ENCODE results near the gene CDH10. TPM values are rescaled to one million over a fixed set of nuclear protein-coding genes. Genes with fewer than 3 reads are reported as not detected.

Gene CDH10
- total RNA-seq, 6 experiments from 2014 or later: not detected

GRCh38 chr5:24510523-24510988 is 134.2 kb downstream of the CDH10 start:
- ATAC-seq: peak; percentile 96 to 99 (median 98)
- no peak for DNase-seq
- Histone ChIP-seq H3K27me3 (no peaks in the 10 kb centered on the region), H3K9me3 (no peaks in the 10 kb centered on the region), H3K36me3 (no peaks in the 10 kb centered on the region), H3K4me3 (no peak overlapping the region), H3K4me1 (peaks cover 0 to 12% (median 3%) of the 10 kb centered on the region in 4 donors), H3K27ac (peak overlapping the region; percentile 17 to 75 (median 66))
- intact Hi-C loops (cut with DNase I): no loop called here
- no peak for TF ChIP-seq CTCF (IDR thresholded peaks at IDR 0.05)
- no peak for TF ChIP-seq POLR2A (IDR thresholded peaks at IDR 0.05)

GRCh38 chr5:24509943-24510342 is 134.8 kb downstream of the CDH10 start:
- intact Hi-C loops (cut with DNase I): no loop called here
- 32% methylated on average over 3 of the region's 3 CpGs for WGBS (ENCODE audit: insufficient coverage, low coverage, low lambda C conversion rate, missing lambda C conversion rate)
- Histone ChIP-seq H3K27me3 (no peaks in the 10 kb centered on the region), H3K9me3 (no peaks in the 10 kb centered on the region), H3K4me3 (no peak overlapping the region), H3K27ac (peak overlapping the region; percentile 17 to 75 (median 66)), H3K4me1 (peaks cover 0 to 12% (median 3%) of the 10 kb centered on the region in 4 donors), H3K36me3 (no peaks in the 10 kb centered on the region)
- ATAC-seq: no peak
- TF ChIP-seq CTCF (IDR thresholded peaks at IDR 0.05): no peak
- TF ChIP-seq POLR2A (IDR thresholded peaks at IDR 0.05): no peak
- no peak for DNase-seq

- DNase-seq (no peak), ATAC-seq (no peak)
- no peak overlapping the region for H3K4me3 ChIP-seq
- H3K4me1 ChIP-seq: peaks cover 0 to 6% (median 2%) of the 10 kb centered on the region in 4 donors
- H3K9me3 ChIP-seq: no peaks in the 10 kb centered on the region
- no peaks in the 10 kb centered on the region for H3K36me3 ChIP-seq
- H3K27me3 ChIP-seq: no peaks in the 10 kb centered on the region
- intact Hi-C loops (cut with DNase I): no loop called here
- H3K27ac ChIP-seq: no peak overlapping the region
- TF ChIP-seq POLR2A (IDR thresholded peaks at IDR 0.05) (no peak), CTCF (IDR thresholded peaks at IDR 0.05) (no peak)
Observed at GRCh38 chr5:24505258-24505657, 139.5 kb downstream of the CDH10 start.

- H3K9me3 ChIP-seq: no peaks in the 10 kb centered on the region
- no peak overlapping the region for H3K4me3 ChIP-seq
- no peak overlapping the region for H3K27ac ChIP-seq
- H3K36me3 ChIP-seq: no peaks in the 10 kb centered on the region
- TF ChIP-seq CTCF (IDR thresholded peaks at IDR 0.05) (no peak), POLR2A (IDR thresholded peaks at IDR 0.05) (no peak)
- intact Hi-C loops (cut with DNase I): no loop called here
- ATAC-seq: no peak
- no peaks in the 10 kb centered on the region for H3K27me3 ChIP-seq
- no peaks in the 10 kb centered on the region for H3K4me1 ChIP-seq
- DNase-seq: no peak
- 62% methylated on average over 5 of the region's 5 CpGs for WGBS (ENCODE audit: insufficient coverage, low coverage, low lambda C conversion rate, missing lambda C conversion rate)
Observed at GRCh38 chr5:24497591-24498157, 147.1 kb downstream of the CDH10 start.

- intact Hi-C loops (cut with DNase I): no loop called here
- WGBS (ENCODE audit: insufficient coverage, low coverage, low lambda C conversion rate, missing lambda C conversion rate): 63% methylated on average over 3 of the region's 3 CpGs
- DNase-seq (no peak), ATAC-seq (no peak)
- TF ChIP-seq CTCF (IDR thresholded peaks at IDR 0.05): no peak
- no peak for TF ChIP-seq POLR2A (IDR thresholded peaks at IDR 0.05)
- Histone ChIP-seq H3K4me1 (no peaks in the 10 kb centered on the region), H3K27me3 (no peaks in the 10 kb centered on the region), H3K9me3 (no peaks in the 10 kb centered on the region), H3K36me3 (no peaks in the 10 kb centered on the region), H3K27ac (no peak overlapping the region), H3K4me3 (no peak overlapping the region)
Observed at GRCh38 chr5:24497145-24497544, 147.6 kb downstream of the CDH10 start.
